Ecto neural progenitor cell (in vitro differentiated cells): ENCODE results near the gene ZNF627.
"Not testable (repeated sequence)": the region's sequence is repeated elsewhere in the genome, so short reads cannot be mapped to it uniquely, and the experiment has no call there.

Experiments used
- DNase-seq: peaks from one replicate; pipeline ENCODE4 v3.0.0-alpha.2; 2018; ENCODE audit warnings: low spot score

ZNF627 gene

GRCh38 chr19:11597202-11598102 is at the start of gene ZNF627:
ZNF627 (plus strand) TSS chr19:11597483; CDS start chr19:11597628, 145 bp downstream.
- peak; percentile 98 for DNase-seq

- no peak for DNase-seq
Observed at GRCh38 chr19:11547929-11548700, 49.2 kb upstream of the ZNF627 start.

GRCh38 chr19:11549386-11549953 is 47.8 kb upstream of the ZNF627 start:
- no peak for DNase-seq

GRCh38 chr19:11550265-11550664 is 47.0 kb upstream of the ZNF627 start:
- DNase-seq: no peak

GRCh38 chr19:11551603-11552235 is 45.6 kb upstream of the ZNF627 start:
- peak; percentile 61 for DNase-seq

- no peak for DNase-seq
Observed at GRCh38 chr19:11552666-11553372, 44.5 kb upstream of the ZNF627 start.

GRCh38 chr19:11554160-11554559 is 43.1 kb upstream of the ZNF627 start:
- DNase-seq: no peak

- no peak for DNase-seq
Observed at GRCh38 chr19:11555246-11555645, 42.0 kb upstream of the ZNF627 start.

GRCh38 chr19:11556634-11557420 is 40.5 kb upstream of the ZNF627 start:
- no peak for DNase-seq

- DNase-seq: peak; percentile 97
Observed at GRCh38 chr19:11558881-11559828, 38.1 kb upstream of the ZNF627 start, which contains the start of gene ELOF1. ELOF1 (minus strand) TSS chr19:11559230; CDS start chr19:11554347, 4,883 bp downstream.

- peak; percentile 63 for DNase-seq
Observed at GRCh38 chr19:11560404-11561051, 36.8 kb upstream of the ZNF627 start.

- DNase-seq: no peak
Observed at GRCh38 chr19:11563532-11563931, 33.8 kb upstream of the ZNF627 start.

GRCh38 chr19:11564082-11564807 is 33.0 kb upstream of the ZNF627 start:
- not testable (repeated sequence) for DNase-seq

GRCh38 chr19:11565649-11565980 is 31.7 kb upstream of the ZNF627 start:
- not testable (repeated sequence) for DNase-seq

- DNase-seq: no peak
Observed at GRCh38 chr19:11566164-11566563, 31.1 kb upstream of the ZNF627 start.

GRCh38 chr19:11570039-11570462 is 27.2 kb upstream of the ZNF627 start:
- DNase-seq: no peak

GRCh38 chr19:11573354-11573753 is 23.9 kb upstream of the ZNF627 start:
- DNase-seq: not testable (repeated sequence)

- not testable (repeated sequence) for DNase-seq
Observed at GRCh38 chr19:11573763-11574162, 23.5 kb upstream of the ZNF627 start.
